Bronchial epithelial cell (primary cell): ENCODE measurements around the gene KCNH4. TPM values are rescaled to one million over a fixed set of nuclear protein-coding genes. Genes with fewer than 3 reads are reported as not detected.

ENCODE experiments used
- DNase-seq: peaks from one replicate; pipeline ENCODE4 v3.0.0-alpha.2; 2010; ENCODE audit warnings: low read depth
- FAIRE-seq: peaks from 2 replicates; lab custom pipeline; 2011; peaks lifted over from hg19 to GRCh38; lab: Jason Lieb, UNC
- H3K27me3 ChIP-seq: 2 replicates; pipeline ENCODE4 v1.5.1; 2011; ENCODE audit warnings: low read length; ENCODE audit not compliant: control insufficient read depth, insufficient read depth
- H3K36me3 ChIP-seq: 2 replicates; pipeline ENCODE4 v1.5.1; 2011; ENCODE audit warnings: low read length; ENCODE audit not compliant: control insufficient read depth, insufficient read depth
- H3K4me3 ChIP-seq: 2 replicates; pipeline ENCODE4 v1.5.1; 2011; ENCODE audit warnings: mild to moderate bottlenecking, low read depth, low read length, control low read depth
- CTCF ChIP-seq: IDR thresholded peaks from 2 replicates; pipeline ENCODE4 v1.5.1; 2011; ENCODE audit warnings: mild to moderate bottlenecking, moderate library complexity, low read length, control low read depth, inconsistent platforms; ENCODE audit not compliant: insufficient read depth, severe bottlenecking
- total RNA-seq: library from RNA; depleted of rRNA; stranded (reverse); fragments of >200 nt; gene quantifications from 2 replicates; pipeline ENCODE4 v1.2.1, GENCODE V29; 2014

Gene KCNH4
- total RNA-seq, 1 donor from 2014 or later, result not detected

DNA sequence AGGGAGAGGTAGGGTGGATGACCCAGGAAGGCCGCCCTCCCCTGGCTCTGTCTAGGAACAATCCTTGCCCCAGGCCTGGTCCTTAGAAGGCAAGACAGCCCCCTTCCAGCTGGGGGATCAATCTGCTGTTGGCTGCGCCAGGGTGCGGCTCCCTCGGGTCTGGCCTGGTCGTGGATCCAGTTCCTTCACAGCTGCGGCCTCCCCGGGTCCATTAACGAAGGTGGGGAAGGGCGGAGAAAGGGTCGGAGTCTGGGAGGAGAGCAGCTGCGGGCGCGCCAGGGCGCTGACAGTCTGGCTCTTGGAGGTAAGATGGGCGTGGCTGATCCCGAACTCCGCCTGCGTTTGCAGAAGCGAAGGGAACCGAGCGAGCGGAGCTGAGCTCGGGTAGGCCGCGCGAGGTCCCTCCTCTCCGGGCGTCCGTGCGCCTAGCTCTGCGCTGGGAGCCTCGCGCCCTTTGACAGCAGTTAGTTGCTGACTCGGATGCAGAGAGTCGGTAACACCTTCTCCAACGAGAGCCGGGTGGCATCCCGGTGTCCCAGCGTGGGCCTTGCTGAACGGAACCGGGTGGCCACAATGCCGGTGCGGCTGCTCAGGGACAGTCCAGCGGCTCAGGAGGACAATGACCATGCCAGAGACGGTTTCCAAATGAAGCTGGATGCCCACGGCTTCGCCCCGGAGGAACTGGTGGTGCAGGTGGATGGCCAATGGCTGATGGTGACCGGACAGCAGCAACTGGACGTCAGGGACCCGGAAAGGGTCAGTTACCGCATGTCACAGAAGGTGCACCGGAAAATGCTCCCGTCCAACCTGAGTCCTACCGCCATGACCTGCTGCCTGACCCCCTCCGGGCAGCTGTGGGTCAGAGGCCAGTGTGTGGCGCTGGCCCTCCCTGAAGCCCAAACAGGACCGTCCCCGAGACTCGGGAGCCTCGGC is 58.3 kb downstream of the KCNH4 start, which contains the start of gene HSPB9:
HSPB9 (plus strand) TSS at position 434 of the 933 bp plus-strand sequence; CDS start at position 481, 47 bp downstream.
- H3K36me3 ChIP-seq, result peaks cover 14% of the 10 kb centered on the region
- no peak for TF ChIP-seq CTCF
- no peaks in the 10 kb centered on the region for H3K27me3 ChIP-seq
- DNase-seq, result peak; percentile 58
- no peak for FAIRE-seq
- H3K4me3 ChIP-seq, result no peak within 1 kb of the TSS

- H3K27me3 ChIP-seq, result no peaks in the 10 kb centered on the region
- peak within 1 kb of the TSS; percentile 73 for H3K4me3 ChIP-seq
- H3K36me3 ChIP-seq, result peaks cover 24% of the 10 kb centered on the region
- no peak for TF ChIP-seq CTCF
- DNase-seq (peak; percentile 69), FAIRE-seq (no peak)
Observed at GRCh38 chr17:42120770-42121769, 59.9 kb downstream of the KCNH4 start, which contains the start of gene KAT2A. Gene KAT2A, minus strand, starts transcription at chr17:42121367. Its CDS starts 63 bp downstream, at chr17:42121304.

GRCh38 chr17:42120161-42120769 is 60.7 kb downstream of the KCNH4 start:
- Histone ChIP-seq H3K36me3 (peaks cover 28% of the 10 kb centered on the region), H3K27me3 (no peaks in the 10 kb centered on the region), H3K4me3 (peak overlapping the region; percentile 73)
- FAIRE-seq, result peak; percentile 43
- no peak for TF ChIP-seq CTCF
- DNase-seq, result no peak

GRCh38 chr17:42119301-42119700 is 61.6 kb downstream of the KCNH4 start:
- TF ChIP-seq CTCF, result no peak
- Histone ChIP-seq H3K4me3 (no peak overlapping the region), H3K36me3 (peaks cover 27% of the 10 kb centered on the region), H3K27me3 (no peaks in the 10 kb centered on the region)
- FAIRE-seq (no peak), DNase-seq (no peak)

- Histone ChIP-seq H3K27me3 (no peaks in the 10 kb centered on the region), H3K36me3 (peaks cover 28% of the 10 kb centered on the region), H3K4me3 (no peak overlapping the region)
- FAIRE-seq (peak; percentile 95), DNase-seq (peak; percentile 37)
- peak; percentile 53 for TF ChIP-seq CTCF
Observed at GRCh38 chr17:42118545-42118944, 62.4 kb downstream of the KCNH4 start.
